T47D (cell line): ENCODE data around the gene PARD3.
A peak's percentile ranks its signal among the peaks of the same experiment; 100 is the strongest.

Experiments
- DNase-seq, 2 experiments: peaks; one replicate each; pipeline versions ENCODE4 v3.0.0 to v3.0.0-alpha.2; 2011 to 2012; ENCODE audit warnings: low read depth in 1 of 2, low spot score in 1 of 2
- JUND ChIP-seq: IDR thresholded peaks from 2 replicates; pipeline ENCODE4 v1.6.1; 2012; ENCODE audit warnings: low read depth
- in situ Hi-C: cut with HindIII; loops from 2 replicates; pipeline ENCODE4 v1.10.0; 2016; ENCODE audit warnings: low sequenced_read_pairs, low pct_unique_long_range_greater_than_20kb

PARD3 gene

DNA sequence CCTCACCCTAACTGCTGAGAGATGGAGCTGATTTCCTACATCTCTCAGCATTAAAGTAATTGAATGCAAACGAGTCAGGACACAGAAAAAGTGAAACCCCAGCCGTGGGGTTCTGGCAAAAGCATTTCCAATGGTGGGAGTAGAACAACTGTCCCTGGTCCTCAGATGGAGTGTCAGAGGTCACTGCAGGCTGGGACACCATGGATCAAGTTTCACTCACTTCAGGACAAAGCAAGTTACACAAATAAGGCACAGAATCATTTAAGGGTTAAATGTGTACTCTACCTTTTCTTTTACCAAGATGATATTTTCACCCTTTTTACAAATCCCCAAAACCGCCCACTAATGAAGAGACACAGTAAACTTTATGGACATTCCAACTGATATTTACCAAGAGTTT, 607.8 kb downstream of the PARD3 start:
- DNase-seq: no peak
- TF ChIP-seq JUND: no peak
- in situ Hi-C loops: no loop called here

DNA sequence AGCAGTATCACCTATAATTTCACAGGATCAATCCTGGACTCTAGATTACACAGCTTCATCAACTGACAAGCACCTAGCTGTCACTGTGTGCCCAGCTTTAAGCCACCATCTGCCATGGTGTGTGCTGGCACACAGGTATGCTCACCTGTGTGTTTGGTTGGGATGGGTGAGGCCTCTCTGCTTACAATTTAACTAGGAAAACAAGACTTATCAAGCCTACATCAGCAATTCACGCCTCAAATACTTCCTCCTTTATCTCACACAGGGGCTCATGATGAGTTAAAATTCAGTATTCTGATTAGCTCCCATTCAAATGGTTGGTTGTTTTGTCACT, 608.2 kb downstream of the PARD3 start:
- peak in 1 of 2 experiments; percentile 16 for DNase-seq
- no peak for TF ChIP-seq JUND
- in situ Hi-C loops: no loop called here

DNA sequence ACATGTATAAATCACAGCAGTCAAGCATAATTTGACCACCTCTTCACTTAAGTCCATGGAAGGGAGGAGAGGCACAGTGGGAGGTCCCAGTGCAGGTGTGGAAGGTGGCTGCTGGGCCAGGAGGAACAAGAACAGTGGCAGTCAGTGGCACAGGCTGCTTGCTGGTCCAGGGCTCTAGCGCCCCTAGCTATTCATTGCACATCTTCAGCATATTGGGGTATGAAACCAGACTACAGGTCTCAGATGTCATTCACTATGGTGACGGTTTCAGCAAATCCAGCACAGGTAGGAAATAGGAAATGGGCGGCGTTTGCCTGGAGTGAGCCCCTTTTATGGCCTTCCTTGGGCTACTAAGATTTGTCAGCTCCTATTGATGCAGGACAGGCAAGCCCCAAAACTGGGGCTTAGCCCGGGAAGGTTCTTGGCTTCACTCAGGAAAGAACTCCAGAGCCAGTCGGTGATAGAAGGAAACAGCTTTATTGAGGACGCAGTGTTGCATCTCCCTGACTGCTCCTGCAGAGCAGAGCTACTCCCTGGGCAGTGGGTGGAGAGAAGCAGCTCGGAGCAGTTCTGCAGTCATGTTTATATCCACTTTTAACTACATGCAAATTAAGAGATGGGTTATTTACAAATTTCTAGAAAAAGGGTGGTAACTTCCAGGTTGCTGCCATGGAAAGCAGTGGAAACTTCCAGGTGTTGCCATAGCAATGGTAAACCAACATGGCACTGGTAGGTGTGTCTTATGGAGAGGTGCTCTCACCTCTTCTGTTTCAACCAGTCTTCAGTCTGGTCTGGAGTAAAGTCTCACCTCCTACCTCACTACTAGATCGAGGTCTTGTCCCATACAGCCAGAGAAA, 608.8 kb downstream of the PARD3 start:
- TF ChIP-seq JUND: no peak
- no peak for DNase-seq
- in situ Hi-C loops: no loop called here

DNA sequence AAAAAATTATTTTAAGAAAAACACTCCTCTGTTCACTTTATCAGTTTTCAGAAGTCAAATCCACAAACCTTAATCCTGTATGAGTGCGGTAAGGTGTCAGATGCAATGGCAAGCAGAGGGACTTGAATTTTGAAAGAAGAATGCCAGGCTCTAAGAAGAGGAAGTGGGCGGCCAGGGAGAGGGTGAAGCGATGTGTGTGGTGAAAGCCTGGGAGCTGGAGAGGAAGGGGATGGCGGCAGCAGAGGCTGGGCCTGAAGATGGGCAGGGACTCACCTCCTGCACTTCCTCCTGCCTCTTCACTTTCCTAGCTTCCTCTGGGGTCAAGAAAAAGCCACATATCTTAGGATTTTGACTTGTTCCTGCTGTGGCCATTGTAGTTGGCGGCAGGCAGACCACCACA, 609.6 kb downstream of the PARD3 start:
- in situ Hi-C loops: no loop called here
- no peak for TF ChIP-seq JUND
- no peak for DNase-seq

DNA sequence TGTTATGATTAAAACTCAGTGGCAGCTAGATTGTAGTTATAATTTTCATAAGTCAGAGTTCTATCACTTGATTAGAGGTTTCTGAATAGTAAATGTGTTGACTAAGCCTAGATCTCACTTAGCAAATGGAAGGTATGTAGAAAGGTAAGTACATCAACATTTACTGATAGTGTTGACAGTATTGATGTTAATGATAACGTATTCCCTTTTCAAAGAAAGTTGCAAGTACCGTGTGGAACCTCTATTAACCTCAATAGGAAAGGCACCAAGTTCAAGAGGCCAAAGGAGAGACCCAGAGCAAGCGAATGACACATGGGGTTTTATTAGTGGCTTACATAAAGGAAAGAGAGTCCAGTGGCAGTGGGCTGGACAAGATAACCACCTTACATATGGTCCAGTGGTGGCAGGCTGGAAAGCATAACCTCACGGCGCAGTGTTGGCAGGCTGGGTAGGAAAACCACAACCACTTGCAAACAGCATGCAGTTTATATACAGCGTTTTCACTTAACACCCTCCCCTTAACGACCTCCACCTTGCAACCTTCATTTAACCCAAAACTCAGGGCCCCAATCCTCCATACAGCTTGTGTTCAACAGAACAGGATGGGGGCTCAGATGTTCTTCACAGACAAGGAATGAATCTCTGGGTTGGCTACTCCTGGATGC, 611.0 kb downstream of the PARD3 start:
- TF ChIP-seq JUND: no peak
- DNase-seq: no peak
- in situ Hi-C loops: no loop called here

DNA sequence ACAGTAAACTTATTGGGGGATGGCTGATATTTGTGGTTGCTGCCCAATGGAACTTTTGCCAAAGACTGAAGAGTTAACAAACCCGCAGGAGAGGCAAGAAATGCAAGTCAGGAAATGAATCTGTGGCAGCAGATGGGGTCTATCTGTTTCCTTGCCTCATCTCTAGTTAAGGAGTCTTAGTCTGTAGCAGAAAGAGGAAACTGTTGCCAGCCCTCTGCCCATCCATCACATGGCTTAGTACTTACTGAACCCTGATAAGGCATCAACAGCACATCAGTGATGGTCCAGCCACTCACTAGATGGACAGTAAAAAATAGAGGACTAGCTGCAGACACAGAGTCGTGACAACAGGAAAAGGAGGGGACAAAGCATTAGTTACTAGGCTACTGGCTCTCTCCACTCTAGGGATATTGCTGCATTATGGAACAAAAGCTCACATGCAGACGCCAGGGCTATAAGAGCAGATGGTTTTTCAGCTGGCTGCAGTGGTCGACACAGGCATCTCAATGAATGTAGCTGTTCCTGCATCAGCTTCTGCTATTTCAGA, 614.7 kb downstream of the PARD3 start:
- in situ Hi-C loops: no loop called here
- no peak for DNase-seq
- no peak for TF ChIP-seq JUND

DNA sequence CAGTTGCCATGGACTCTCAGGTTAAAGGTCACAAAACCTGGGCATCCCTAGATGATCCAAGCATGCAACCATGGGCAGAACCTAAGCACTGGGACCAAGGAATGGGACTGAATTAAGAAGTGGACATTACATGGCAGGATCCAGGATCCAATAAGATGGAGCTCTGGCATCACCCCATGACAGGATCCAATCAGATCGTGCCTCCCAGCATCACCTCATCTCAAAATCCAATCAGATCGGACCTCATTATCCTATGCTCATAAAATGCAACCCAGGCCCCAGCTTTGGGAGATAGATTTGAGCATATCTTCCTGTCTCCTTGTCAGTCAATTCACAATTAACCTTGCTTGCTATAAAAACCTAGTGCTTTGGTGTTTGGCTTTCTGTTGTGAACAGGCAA, 616.1 kb downstream of the PARD3 start:
- TF ChIP-seq JUND: no peak
- no peak for DNase-seq

DNA sequence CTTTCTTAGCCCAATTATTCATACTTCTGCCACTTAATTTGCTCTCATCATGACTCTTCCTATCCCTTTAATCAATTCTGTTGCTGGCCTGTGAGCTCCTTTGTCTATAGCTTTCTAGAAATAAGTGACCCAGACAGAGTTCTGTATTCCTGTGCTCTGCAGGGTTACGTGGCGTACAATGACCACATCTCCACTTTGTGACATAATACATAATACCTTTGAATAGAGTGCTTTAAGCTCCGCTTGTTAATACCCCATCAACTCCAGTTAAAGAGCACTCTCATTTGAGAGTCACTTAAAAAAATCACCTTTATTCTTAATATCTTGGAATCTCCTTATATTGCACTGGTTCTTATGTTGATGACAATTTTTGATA, 619.0 kb downstream of the PARD3 start:
- DNase-seq: no peak
- in situ Hi-C loops: no loop called here
- no peak for TF ChIP-seq JUND

More for the DNA sequence above, 616.1 kb downstream of the PARD3 start:
- in situ Hi-C loops: no loop called here

DNA sequence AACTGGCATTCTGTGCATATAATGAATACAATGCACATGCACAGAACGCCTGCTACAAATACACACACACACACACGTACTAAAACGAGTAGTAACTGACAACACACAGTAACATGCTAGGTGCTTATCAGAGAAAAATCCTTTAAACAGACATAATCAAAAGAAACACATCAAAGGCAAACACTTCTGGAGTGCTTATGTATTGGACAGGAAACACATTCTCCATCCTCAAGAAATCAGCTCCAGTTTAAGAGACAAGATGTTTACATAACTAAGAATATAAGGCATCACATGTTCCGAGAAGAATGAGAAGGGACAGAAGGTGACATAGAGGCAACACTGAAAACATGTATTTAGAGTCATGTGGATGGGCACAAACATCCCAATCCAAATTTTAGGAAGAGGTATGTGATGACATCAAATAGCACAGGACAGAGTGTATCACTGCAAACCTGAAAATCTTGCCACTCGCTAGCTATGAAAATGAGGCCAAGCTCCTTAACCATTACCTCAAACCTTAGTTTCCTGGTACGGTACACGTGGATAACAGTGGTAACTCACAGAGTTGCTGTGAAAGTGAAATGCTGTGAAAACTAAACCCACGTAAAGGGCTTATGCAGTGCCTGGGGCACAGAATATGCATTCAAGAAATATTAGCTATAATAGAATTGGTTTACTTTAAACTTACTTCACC, 619.6 kb downstream of the PARD3 start:
- in situ Hi-C loops: no loop called here
- no peak for TF ChIP-seq JUND
- no peak for DNase-seq

DNA sequence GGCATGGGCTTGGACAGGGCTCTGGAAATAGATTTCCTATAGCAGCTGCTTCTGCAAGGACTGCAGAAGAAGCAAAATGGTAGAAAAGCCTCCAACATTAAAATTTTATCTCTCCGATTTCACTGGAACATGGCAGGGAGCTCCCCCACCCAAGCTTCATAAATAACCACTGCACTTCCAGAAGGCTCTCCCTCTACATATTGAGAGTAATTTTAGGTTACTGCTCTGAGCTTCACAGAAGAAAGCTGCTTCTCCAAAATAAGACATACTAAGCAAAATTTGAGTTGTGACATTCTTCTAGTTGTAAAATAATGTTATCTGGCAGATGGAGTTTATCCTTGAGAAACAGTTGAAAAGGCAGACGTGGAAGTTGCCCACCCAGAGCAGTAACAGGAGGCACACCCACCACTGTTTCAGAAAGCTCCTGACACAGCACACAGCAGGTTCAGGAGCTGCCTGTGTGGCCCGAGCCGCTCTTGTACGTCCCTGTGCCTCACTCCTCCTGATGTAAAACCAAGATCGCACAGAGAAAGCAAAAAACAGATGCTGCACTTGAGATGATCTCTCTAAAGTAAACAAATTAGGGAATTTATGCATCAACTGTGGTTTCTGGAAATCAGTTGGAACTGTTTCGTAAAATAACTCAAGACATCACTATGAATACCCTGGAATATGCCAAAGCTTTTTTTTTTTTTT, 621.0 kb downstream of the PARD3 start:
- DNase-seq: no peak
- no peak for TF ChIP-seq JUND
- in situ Hi-C loops: no loop called here

DNA sequence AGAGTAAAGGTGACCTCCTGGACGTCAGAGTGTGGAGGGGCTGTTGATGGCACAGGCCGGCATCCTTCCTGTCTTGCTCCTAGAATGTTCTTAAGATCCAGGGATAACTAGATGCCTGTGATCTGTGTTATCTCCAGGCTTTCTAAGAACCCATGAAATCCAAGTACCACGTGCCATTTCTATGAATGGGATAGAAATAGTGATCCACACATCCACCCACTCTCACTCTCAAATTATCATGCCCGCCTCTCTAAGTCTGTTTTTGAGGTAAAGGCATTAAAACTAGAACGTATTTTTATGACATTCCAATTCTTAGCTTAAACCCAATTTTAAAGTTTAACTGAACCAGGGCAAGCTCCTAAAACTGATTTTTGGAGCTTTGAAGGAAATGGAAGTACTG, 622.5 kb downstream of the PARD3 start:
- in situ Hi-C loops: no loop called here
- no peak for TF ChIP-seq JUND
- no peak for DNase-seq

DNA sequence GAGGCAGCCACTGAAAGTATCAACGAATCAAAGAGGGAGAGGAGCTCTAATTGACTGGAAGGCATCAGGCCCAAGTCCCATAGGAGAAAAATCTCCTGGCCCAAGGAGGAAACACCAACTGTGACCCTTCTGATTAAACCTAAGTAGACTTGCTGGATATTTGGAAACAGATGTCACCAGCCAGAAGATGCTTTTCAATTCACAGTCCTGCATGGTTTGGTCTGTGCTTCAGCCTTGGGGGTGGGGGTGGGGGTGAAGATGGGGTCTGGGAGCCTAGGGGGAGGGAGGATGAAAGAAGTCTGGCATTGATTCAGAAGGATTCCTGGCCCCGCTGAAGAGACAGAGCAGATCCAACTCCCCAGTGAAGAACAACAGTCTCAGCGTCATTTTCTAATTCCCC, 623.7 kb downstream of the PARD3 start:
- no peak for DNase-seq
- no peak for TF ChIP-seq JUND
- in situ Hi-C loops: no loop called here

DNA sequence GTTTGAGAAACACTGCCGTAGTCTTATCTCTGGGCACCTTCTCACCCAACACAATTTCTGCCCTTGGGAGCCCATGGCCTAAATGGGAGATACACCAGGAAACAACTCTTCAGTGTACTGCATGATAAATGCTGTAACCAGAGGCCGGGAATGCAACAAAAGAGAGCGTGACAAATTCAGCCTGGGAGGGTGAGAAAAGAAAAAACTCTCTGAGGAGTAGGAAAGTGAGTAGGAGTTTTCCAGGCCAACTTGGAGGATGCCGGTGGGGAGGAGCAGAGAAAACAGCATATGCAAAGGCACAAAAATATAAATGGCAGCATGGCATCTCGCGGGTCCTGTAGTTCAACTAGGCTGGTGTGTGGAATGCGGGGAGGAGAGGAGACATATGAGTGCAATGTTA, 624.5 kb downstream of the PARD3 start:
- no peak for TF ChIP-seq JUND
- in situ Hi-C loops: no loop called here
- DNase-seq: no peak
